SK-N-SH (cell line): Measurements from ENCODE around the gene ITM2C. TPM values are rescaled to one million over a fixed set of nuclear protein-coding genes. Genes with fewer than 3 reads are reported as not detected.

Experiments used
- CTCF ChIA-PET: fragments of 300-600, 350-600 bp; formaldehyde crosslinking; extraction: SDS; loops from one replicate; lab custom pipeline; 2021; lab: Yijun Ruan, JAX
- POLR2A ChIA-PET: fragments of 350-600 bp; sonication (Branson Sonifier 250); formaldehyde crosslinking; extraction: SDS; loops from one replicate; lab custom pipeline; 2020; ENCODE audit warnings: antibody characterized with exemption, inconsistent platforms; lab: Yijun Ruan, JAX
- DNase-seq: peaks from one replicate; pipeline ENCODE4 v3.0.0; 2012
- H2AFZ ChIP-seq: fragments of 200-600 bp; sonication (generic); 2 replicates; pipeline ENCODE4 v1.8.1; 2016; ENCODE audit warnings: antibody characterized with exemption, mild to moderate bottlenecking, low read depth
- H3F3A ChIP-seq: fragments of 200-600 bp; sonication (generic); replicated peaks from 2 replicates; pipeline ENCODE3; 2016; ENCODE audit warnings: antibody characterized with exemption, mild to moderate bottlenecking; ENCODE audit not compliant: insufficient read depth
- H3K27ac ChIP-seq, 2 experiments: fragments of 200-500 bp in 1 of 2; fragments of 200-600 bp in 1 of 2; sonication (Bioruptor generic) in 1 of 2; sonication (generic), shearing (Covaris generic) in 1 of 2; 2 replicates each; pipeline versions ENCODE4 v1.5.1 to v1.6.1; 2014 to 2016; ENCODE audit warnings: low read depth in 2 of 2, inconsistent platforms in 1 of 2, low read length in 1 of 2, mild to moderate bottlenecking in 1 of 2, mixed read lengths in 1 of 2
- H3K27me3 ChIP-seq: fragments of 200-600 bp; sonication (generic), shearing (Covaris generic); 2 replicates; pipeline ENCODE4 v1.6.1; 2016; ENCODE audit warnings: mixed run types; ENCODE audit not compliant: insufficient read depth
- H3K36me3 ChIP-seq, 2 experiments: fragments of 200-500 bp in 1 of 2; fragments of 200-600 bp in 1 of 2; sonication (Bioruptor generic) in 1 of 2; sonication (generic) in 1 of 2; replicated peaks in 1 of 2; 2 replicates each; pipeline versions ENCODE3 to v1.5.1; 2014 to 2016; ENCODE audit warnings: low read length in 1 of 2, mild to moderate bottlenecking in 1 of 2; ENCODE audit not compliant: insufficient read depth in 2 of 2, control insufficient read depth in 1 of 2
- H3K4me1 ChIP-seq, 2 experiments: fragments of 200-500 bp in 1 of 2; fragments of 200-600 bp in 1 of 2; sonication (Bioruptor generic) in 1 of 2; sonication (generic), shearing (Covaris generic) in 1 of 2; 2 replicates each; pipeline versions ENCODE4 v1.5.1 to v1.6.1; 2014 to 2016; ENCODE audit warnings: low read depth in 1 of 2, low read length in 1 of 2, mixed run types in 1 of 2; ENCODE audit not compliant: insufficient read depth in 2 of 2, control insufficient read depth in 1 of 2
- H3K4me2 ChIP-seq: fragments of 200-600 bp; sonication (generic), shearing (Covaris generic); 2 replicates; pipeline ENCODE4 v1.6.1; 2017; ENCODE audit warnings: mixed run types
- H3K4me3 ChIP-seq, 2 experiments: fragments of 200-500 bp in 1 of 2; fragments of 200-600 bp in 1 of 2; sonication (Bioruptor generic) in 1 of 2; sonication (generic), shearing (Covaris generic) in 1 of 2; 2 replicates each; pipeline versions ENCODE4 v1.5.1 to v1.8.1; 2014 to 2016; ENCODE audit warnings: low read depth in 2 of 2, inconsistent platforms in 1 of 2, low read length in 1 of 2, mild to moderate bottlenecking in 1 of 2, mixed read lengths in 1 of 2, moderate library complexity in 1 of 2
- H3K79me2 ChIP-seq: fragments of 200-600 bp; sonication (generic); 2 replicates; pipeline ENCODE4 v1.8.1; 2017; ENCODE audit warnings: mild to moderate bottlenecking; ENCODE audit not compliant: insufficient read depth
- H3K9ac ChIP-seq: fragments of 200-600 bp; sonication (generic); 2 replicates; pipeline ENCODE4 v1.6.1; 2017; ENCODE audit warnings: mixed run types
- H3K9me2 ChIP-seq: fragments of 200-600 bp; sonication (generic); 2 replicates; pipeline ENCODE4 v1.6.1; 2017; ENCODE audit warnings: mixed run types
- H3K9me3 ChIP-seq: fragments of 200-600 bp; sonication (generic); 2 replicates; pipeline ENCODE4 v1.6.1; 2017; ENCODE audit warnings: mixed run types, mild to moderate bottlenecking, moderate library complexity
- H4K20me1 ChIP-seq: fragments of 200-600 bp; sonication (generic); 2 replicates; pipeline ENCODE4 v1.6.1; 2017; ENCODE audit warnings: mild to moderate bottlenecking, mixed run types; ENCODE audit not compliant: insufficient read depth
- CHD2 ChIP-seq: fragments of 150-350 bp; IDR thresholded peaks from 2 replicates; pipeline ENCODE4 v1.6.1; 2018; ENCODE audit warnings: low read length; ENCODE audit not compliant: partially characterized antibody
- EZH2phosphoT487 ChIP-seq: fragments of 200-600 bp; sonication (generic); IDR thresholded peaks from 2 replicates; pipeline ENCODE4 v1.6.1; 2017; ENCODE audit warnings: low read depth, mixed run types, mild to moderate bottlenecking, antibody characterized with exemption, moderate library complexity, borderline replicate concordance
- FOSL2 ChIP-seq: IDR thresholded peaks from 2 replicates; pipeline ENCODE4 v1.4.0; 2012; ENCODE audit warnings: low read depth, mild to moderate bottlenecking, moderate library complexity, borderline replicate concordance
- FOXJ3 ChIP-seq: sonication (generic); formaldehyde crosslinking; IDR thresholded peaks from 2 replicates; pipeline ENCODE4 v1.5.1; 2020; ENCODE audit warnings: mild to moderate bottlenecking, missing genetic modification reagents
- FOXM1 ChIP-seq: IDR thresholded peaks from 2 replicates; pipeline ENCODE4 v1.4.0; 2012; ENCODE audit warnings: low read depth, mild to moderate bottlenecking
- GABPA ChIP-seq: IDR thresholded peaks from 2 replicates; pipeline ENCODE4 v1.4.0; 2012; ENCODE audit warnings: low read depth, mild to moderate bottlenecking
- MEF2A ChIP-seq: IDR thresholded peaks from 2 replicates; pipeline ENCODE4 v1.4.0; 2012; ENCODE audit warnings: low read depth, borderline replicate concordance
- MXI1 ChIP-seq: IDR thresholded peaks from 2 replicates; pipeline ENCODE4 v1.6.1; 2012; ENCODE audit warnings: mild to moderate bottlenecking, low read depth, low read length, improper control_type of control experiment
- NRF1 ChIP-seq: IDR thresholded peaks from 2 replicates; pipeline ENCODE4 v1.6.1; 2012; ENCODE audit warnings: low read depth, mild to moderate bottlenecking, low read length
- POLR2AphosphoS5 ChIP-seq: IDR thresholded peaks from 2 replicates; pipeline ENCODE4 v1.6.1; 2012; ENCODE audit warnings: low read depth, low read length
- RAD21 ChIP-seq: IDR thresholded peaks from 2 replicates; pipeline ENCODE4 v1.6.1; 2012; ENCODE audit warnings: mild to moderate bottlenecking, low read length
- RCOR1 ChIP-seq: fragments of 150-350 bp; IDR thresholded peaks from 2 replicates; pipeline ENCODE4 v1.6.1; 2017; ENCODE audit warnings: antibody characterized with exemption, low read length
- RXRA ChIP-seq: IDR thresholded peaks from 2 replicates; pipeline ENCODE4 v1.4.0; 2012; ENCODE audit warnings: low read depth, mild to moderate bottlenecking, borderline replicate concordance
- SIN3A ChIP-seq: IDR thresholded peaks from 2 replicates; pipeline ENCODE4 v1.6.1; 2012; ENCODE audit warnings: low read depth, mild to moderate bottlenecking, low read length, moderate library complexity, borderline replicate concordance
- SMC3 ChIP-seq: IDR thresholded peaks from 2 replicates; pipeline ENCODE4 v1.6.1; 2012; ENCODE audit warnings: low read depth, low read length, improper control_type of control experiment
- TAF1 ChIP-seq: IDR thresholded peaks from 2 replicates; pipeline ENCODE4 v1.6.1; 2012; ENCODE audit warnings: low read depth, mild to moderate bottlenecking, low read length, moderate library complexity, borderline replicate concordance
- WGBS: methylation state at CpG from one replicate; pipeline ENCODE4 v1.1.6; 2017; ENCODE audit warnings: low lambda C conversion rate; 5-methylcytosine and 5-hydroxymethylcytosine counted together
- polyA plus RNA-seq, 3 experiments: library from polyadenylated mRNA; depleted of rRNA; stranded (reverse); fragments of >200 nt; gene quantifications; 2 replicates each; pipeline ENCODE4 v1.2.3, GENCODE V29; 2012
- TF ChIP-seq, protein P1 (sequence below): IDR thresholded peaks from 2 replicates; pipeline ENCODE4 v1.4.0; 2012; ENCODE audit warnings: low read depth
- TF ChIP-seq, protein P2 (sequence below): IDR thresholded peaks from 2 replicates; pipeline ENCODE4 v1.4.0; 2012; ENCODE audit warnings: low read depth, borderline replicate concordance
- TF ChIP-seq, protein P3 (sequence below): fragments of 150-350 bp; IDR thresholded peaks from 2 replicates; pipeline ENCODE4 v1.6.1; 2017; ENCODE audit warnings: antibody characterized with exemption, low read length, low read depth, borderline replicate concordance
- TF ChIP-seq, protein P4 (sequence below): fragments of 150-350 bp; IDR thresholded peaks from 2 replicates; pipeline ENCODE4 v1.6.1; 2016; ENCODE audit warnings: mild to moderate bottlenecking, low read depth, low read length
- TF ChIP-seq, protein P5 (sequence below): IDR thresholded peaks from 2 replicates; pipeline ENCODE4; 2012

ITM2C gene
- polyA plus RNA-seq, 1 of the 3 experiments (the other 2 are of a cell fraction), result 288 TPM

DNA sequence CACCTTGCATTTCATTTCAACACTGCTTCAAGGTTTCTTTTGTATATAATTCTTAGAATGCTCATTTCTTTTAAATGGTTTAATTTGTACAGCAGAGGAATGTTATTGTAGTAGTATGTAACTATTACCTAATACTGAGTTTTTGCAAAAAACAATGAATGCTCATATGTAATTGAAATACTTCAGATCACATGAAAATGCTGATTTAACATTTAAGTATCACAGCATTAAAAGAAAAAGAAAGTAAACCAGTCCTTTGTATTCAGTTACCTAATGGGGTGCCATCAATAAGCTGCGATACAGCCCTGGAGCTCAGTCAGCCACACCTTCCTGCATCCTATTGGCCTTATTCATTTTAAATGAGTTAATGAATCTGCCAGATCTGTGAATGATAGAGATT is 45.3 kb upstream of the ITM2C start:
- ChIA-PET CTCF (interaction anchor here (1.1 to 2.9 kb wide), 6 partner anchors 10 to 233 kb away, joined by 4 to 13 read pairs (median 9); no protein-coding TSS in a partner anchor), POLR2A (no interaction called here)
- no peak overlapping the region for H3K27ac ChIP-seq
- peaks cover 26 to 44% of the 10 kb centered on the region in 2 experiments for H3K36me3 ChIP-seq
- H3K4me3 ChIP-seq, result no peak overlapping the region
- no peaks in the 10 kb centered on the region for H3K79me2 ChIP-seq
- H4K20me1 ChIP-seq, result 0 out of 2 replicates have a peak, but pooled peaks cover 4% of the 10 kb centered on the region
- no peak for DNase-seq
- no peaks in the 10 kb centered on the region; a peak in 1 of 4 replicates for H3K4me1 ChIP-seq
- WGBS, result 100% methylated on average over 1 of the region's 1 CpG
- H2AFZ ChIP-seq, result no peak overlapping the region
- no peaks in the 10 kb centered on the region for H3K27me3 ChIP-seq
- TF ChIP-seq EZH2phosphoT487 (no peak), CHD2 (no peak), FOXJ3 (CRISPR knock-in tag) (no peak), SIN3A (no peak), RAD21 (no peak), POLR2AphosphoS5 (no peak), GABPA (no peak), SMC3 (no peak), RXRA (no peak)
- TF ChIP-seq, protein P1, sequence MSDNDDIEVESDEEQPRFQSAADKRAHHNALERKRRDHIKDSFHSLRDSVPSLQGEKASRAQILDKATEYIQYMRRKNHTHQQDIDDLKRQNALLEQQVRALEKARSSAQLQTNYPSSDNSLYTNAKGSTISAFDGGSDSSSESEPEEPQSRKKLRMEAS, result no peak
- H3K9ac ChIP-seq, result no peak overlapping the region
- H3K9me2 ChIP-seq, result no peaks in the 10 kb centered on the region
- no peaks in the 10 kb centered on the region for H3F3A ChIP-seq
- H3K4me2 ChIP-seq, result no peak overlapping the region
- H3K9me3 ChIP-seq, result no peaks in the 10 kb centered on the region

DNA sequence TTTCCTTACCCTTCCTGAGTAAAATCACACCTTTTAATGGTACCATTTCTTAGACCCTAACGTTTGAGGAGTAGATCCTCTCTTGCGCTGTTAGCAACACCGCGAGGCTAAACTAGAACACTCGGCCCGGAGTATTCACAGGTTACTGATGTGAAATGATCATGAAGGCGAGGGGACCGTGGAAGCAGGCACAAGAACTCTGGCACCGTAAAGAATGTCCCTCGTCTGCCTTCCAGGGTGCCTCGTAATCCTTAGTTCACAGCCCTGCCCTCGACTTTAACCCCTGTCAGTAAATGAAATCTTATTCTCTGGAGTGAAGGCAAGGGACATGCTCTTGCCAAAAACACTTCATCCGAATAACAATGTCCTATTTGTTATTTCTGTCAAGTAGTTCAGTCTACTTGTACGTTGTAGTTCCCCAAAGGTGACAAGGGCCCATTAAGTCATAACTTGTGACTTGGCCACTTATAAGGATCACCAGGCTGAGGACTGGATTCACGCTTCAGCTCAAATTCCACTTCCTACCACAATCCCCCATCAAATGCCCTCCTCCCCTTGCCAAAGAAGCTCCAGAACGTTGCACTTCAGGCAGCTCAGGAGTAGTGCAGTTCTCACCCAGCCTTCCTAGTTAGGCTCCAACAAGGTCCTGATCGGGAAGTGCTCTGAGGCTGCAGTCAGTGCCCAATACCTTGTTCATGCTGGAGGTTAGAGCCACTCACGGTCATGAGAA is 43.3 kb upstream of the ITM2C start:
- no peak overlapping the region for H3K4me3 ChIP-seq
- no peak overlapping the region for H3K9ac ChIP-seq
- H3K27me3 ChIP-seq, result no peaks in the 10 kb centered on the region
- no peak for TF ChIP-seq GABPA
- TF ChIP-seq EZH2phosphoT487, result no peak
- TF ChIP-seq NRF1, result no peak
- no peak for TF ChIP-seq RCOR1
- no peak for TF ChIP-seq FOSL2
- TF ChIP-seq POLR2AphosphoS5, result no peak
- TF ChIP-seq, protein P2, sequence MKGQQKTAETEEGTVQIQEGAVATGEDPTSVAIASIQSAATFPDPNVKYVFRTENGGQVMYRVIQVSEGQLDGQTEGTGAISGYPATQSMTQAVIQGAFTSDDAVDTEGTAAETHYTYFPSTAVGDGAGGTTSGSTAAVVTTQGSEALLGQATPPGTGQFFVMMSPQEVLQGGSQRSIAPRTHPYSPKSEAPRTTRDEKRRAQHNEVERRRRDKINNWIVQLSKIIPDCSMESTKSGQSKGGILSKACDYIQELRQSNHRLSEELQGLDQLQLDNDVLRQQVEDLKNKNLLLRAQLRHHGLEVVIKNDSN, result no peak
- no peak for TF ChIP-seq FOXM1
- no peak for TF ChIP-seq MEF2A
- TF ChIP-seq TAF1, result no peak
- TF ChIP-seq RAD21, result no peak
- TF ChIP-seq MXI1, result no peak
- TF ChIP-seq, protein P3, sequence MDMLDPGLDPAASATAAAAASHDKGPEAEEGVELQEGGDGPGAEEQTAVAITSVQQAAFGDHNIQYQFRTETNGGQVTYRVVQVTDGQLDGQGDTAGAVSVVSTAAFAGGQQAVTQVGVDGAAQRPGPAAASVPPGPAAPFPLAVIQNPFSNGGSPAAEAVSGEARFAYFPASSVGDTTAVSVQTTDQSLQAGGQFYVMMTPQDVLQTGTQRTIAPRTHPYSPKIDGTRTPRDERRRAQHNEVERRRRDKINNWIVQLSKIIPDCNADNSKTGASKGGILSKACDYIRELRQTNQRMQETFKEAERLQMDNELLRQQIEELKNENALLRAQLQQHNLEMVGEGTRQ, result no peak
- TF ChIP-seq, protein P4, sequence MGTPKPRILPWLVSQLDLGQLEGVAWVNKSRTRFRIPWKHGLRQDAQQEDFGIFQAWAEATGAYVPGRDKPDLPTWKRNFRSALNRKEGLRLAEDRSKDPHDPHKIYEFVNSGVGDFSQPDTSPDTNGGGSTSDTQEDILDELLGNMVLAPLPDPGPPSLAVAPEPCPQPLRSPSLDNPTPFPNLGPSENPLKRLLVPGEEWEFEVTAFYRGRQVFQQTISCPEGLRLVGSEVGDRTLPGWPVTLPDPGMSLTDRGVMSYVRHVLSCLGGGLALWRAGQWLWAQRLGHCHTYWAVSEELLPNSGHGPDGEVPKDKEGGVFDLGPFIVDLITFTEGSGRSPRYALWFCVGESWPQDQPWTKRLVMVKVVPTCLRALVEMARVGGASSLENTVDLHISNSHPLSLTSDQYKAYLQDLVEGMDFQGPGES, result no peak
- TF ChIP-seq SMC3, result no peak
- TF ChIP-seq, protein P1, result no peak
- TF ChIP-seq, protein P5, sequence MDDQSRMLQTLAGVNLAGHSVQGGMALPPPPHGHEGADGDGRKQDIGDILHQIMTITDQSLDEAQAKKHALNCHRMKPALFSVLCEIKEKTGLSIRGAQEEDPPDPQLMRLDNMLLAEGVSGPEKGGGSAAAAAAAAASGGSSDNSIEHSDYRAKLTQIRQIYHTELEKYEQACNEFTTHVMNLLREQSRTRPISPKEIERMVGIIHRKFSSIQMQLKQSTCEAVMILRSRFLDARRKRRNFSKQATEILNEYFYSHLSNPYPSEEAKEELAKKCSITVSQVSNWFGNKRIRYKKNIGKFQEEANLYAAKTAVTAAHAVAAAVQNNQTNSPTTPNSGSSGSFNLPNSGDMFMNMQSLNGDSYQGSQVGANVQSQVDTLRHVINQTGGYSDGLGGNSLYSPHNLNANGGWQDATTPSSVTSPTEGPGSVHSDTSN, result no peak
- DNase-seq, result no peak
- ChIA-PET CTCF (interaction anchor here (2.9 to 8.5 kb wide), 4 partner anchors 9 to 232 kb away, joined by 11 to 171 read pairs (median 42); no protein-coding TSS in a partner anchor), POLR2A (no interaction called here)
- no peak overlapping the region for H3K27ac ChIP-seq
- H2AFZ ChIP-seq, result no peak overlapping the region
- H3K9me2 ChIP-seq, result no peaks in the 10 kb centered on the region
- H4K20me1 ChIP-seq, result no peaks in the 10 kb centered on the region
- 91% methylated on average over 16 of the region's 18 CpGs for WGBS
- H3K4me1 ChIP-seq, result no peaks in the 10 kb centered on the region; a peak in 1 of 4 replicates
- H3K79me2 ChIP-seq, result no peaks in the 10 kb centered on the region
- peaks cover 17 to 36% of the 10 kb centered on the region in 2 experiments for H3K36me3 ChIP-seq
- H3K4me2 ChIP-seq, result no peak overlapping the region
- H3F3A ChIP-seq, result no peaks in the 10 kb centered on the region
- no peaks in the 10 kb centered on the region for H3K9me3 ChIP-seq
